ENCODE data around the gene PKN1.
A peak's percentile ranks its signal among the peaks of the same experiment; 100 is the strongest.
"Not testable (repeated sequence)": the region's sequence is repeated elsewhere in the genome, so short reads cannot be mapped to it uniquely, and the experiment has no call there.

The PKN1 gene

DNA sequence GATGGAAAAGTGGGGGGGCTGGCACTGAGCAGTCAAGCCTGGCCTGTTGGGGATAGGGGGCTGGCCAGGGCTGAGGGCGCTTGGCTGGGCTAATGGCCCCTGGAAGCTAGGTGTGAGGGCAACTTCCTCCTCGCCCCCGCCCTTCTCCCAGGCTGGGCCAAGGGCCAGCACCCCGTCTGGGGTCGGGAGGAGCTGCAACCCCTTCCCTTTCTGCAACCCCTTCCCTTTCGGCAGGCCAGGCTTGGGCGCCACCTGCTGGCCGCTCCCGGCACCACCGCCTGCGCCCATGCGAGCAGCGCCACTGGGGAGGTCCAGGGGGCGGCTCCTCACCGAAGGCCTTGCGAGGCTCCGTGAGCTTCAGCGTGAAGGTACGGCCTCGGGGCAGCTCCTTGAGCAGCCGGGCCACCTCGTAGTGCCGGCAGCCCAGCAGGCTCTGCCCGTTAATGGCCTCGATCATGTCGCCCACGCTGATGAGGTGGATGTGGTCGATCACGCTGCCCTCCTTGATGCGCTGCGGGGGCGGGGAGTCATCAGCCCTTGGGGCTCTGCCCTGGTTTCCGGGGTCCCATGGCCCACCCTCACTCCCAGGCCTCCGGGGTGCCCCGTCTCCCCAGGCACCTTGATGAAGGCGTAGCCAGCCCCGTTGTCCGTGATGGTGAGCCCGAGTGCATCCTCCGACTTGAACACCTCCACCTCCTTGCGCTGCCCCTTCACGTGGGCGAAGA, 47.0 kb downstream of the PKN1 start:
- DNase-seq (ENCODE audit: low read depth in 1 of 2, low spot score in 1 of 2) = peak; percentile 50 to 59

- DNase-seq (ENCODE audit: low read depth in 1 of 2, low spot score in 1 of 2) = no peak
Measured at GRCh38 chr19:14480700-14481079, 47.6 kb downstream of the PKN1 start.

DNA sequence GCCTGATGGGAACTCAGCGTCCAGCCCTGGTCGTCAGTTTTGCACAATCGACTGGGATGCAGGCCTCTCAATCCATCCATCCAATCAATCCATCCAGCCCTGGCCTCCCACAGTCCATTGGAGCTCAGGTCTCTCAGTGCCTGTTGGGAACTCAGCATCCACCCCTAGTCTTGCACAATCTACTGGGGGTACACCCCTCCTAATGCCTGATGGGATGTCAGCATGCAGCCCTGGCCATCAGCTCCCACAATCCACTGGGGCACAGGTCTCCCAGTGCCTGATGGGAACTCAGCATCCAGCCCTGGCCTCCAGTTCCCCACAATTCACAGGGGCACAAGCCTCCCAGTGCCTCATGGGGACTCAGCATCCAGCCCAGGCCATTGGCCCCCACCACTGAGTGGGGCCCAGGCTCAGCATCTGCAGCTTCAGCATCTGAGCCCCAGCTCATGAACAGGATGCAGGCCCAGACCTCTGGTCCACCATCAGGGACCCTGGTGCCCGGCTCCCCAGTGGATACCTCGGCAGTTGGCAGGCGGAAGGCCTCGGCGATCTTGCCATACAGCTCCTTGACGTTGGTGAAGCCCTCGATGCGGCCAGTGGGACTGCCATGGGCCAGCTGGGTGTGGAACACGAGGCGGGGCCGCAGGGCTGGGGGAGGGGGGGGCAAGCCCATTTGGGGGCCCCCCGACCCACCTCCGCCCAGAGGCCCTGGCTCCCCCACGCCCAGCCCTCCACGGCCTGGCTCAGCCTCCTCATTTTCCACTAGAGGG, 49.3 kb downstream of the PKN1 start:
- DNase-seq (ENCODE audit: low read depth in 1 of 2, low spot score in 1 of 2) = no peak

- no peak for DNase-seq (ENCODE audit: low read depth in 1 of 2, low spot score in 1 of 2)
Measured at GRCh38 chr19:14487370-14488125, 54.4 kb downstream of the PKN1 start.

DNA sequence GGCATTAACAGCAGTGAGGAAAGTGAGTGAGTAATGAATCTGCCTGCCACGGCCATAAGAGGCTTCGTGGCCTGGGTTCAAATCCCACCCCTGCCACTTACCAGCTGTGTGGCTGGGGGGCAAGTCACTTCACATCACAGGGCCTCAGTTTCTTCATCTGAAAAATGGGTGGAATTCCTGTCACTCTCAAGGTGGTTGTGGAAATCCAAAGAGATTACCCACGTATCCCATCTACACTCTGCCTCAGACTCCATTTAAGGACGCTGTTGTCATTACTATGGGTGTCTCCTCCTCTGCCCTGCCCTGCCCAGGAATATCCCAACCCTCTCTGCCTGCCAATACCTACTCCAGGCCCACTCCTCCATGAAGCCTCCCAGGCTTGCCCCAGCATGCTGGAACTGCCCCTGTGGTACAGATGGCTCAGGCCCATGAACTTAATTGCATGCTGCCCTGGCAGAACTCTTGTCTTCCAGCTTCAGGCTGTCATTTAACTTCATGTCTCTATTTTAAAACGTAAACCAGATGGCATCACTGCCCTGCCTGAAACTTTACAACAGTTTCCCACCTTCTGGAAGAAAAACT, 59.7 kb downstream of the PKN1 start:
- DNase-seq (ENCODE audit: low read depth in 1 of 2, low spot score in 1 of 2) = no peak

- DNase-seq (ENCODE audit: low read depth in 1 of 2, low spot score in 1 of 2) = no peak
Measured at GRCh38 chr19:14494411-14494810, 61.3 kb downstream of the PKN1 start.

- no peak for DNase-seq (ENCODE audit: low read depth in 1 of 2, low spot score in 1 of 2)
Measured at GRCh38 chr19:14494910-14495671, 62.0 kb downstream of the PKN1 start.

- DNase-seq (ENCODE audit: low read depth in 1 of 2, low spot score in 1 of 2) = no peak
Measured at GRCh38 chr19:14495672-14496028, 62.5 kb downstream of the PKN1 start.

- peak; percentile 65 to 71 for DNase-seq (ENCODE audit: low read depth in 1 of 2, low spot score in 1 of 2)
Measured at GRCh38 chr19:14496029-14496833, 63.1 kb downstream of the PKN1 start, which contains the start of gene GIPC1. Gene GIPC1 (minus strand): TSS chr19:14496127. CDS start chr19:14482976, 13,151 bp downstream.

- DNase-seq (ENCODE audit: low read depth in 1 of 2, low spot score in 1 of 2) = no peak
Measured at GRCh38 chr19:14496834-14497227, 63.7 kb downstream of the PKN1 start.

- no peak for DNase-seq (ENCODE audit: low read depth in 1 of 2, low spot score in 1 of 2)
Measured at GRCh38 chr19:14497228-14497921, 64.3 kb downstream of the PKN1 start.

DNA sequence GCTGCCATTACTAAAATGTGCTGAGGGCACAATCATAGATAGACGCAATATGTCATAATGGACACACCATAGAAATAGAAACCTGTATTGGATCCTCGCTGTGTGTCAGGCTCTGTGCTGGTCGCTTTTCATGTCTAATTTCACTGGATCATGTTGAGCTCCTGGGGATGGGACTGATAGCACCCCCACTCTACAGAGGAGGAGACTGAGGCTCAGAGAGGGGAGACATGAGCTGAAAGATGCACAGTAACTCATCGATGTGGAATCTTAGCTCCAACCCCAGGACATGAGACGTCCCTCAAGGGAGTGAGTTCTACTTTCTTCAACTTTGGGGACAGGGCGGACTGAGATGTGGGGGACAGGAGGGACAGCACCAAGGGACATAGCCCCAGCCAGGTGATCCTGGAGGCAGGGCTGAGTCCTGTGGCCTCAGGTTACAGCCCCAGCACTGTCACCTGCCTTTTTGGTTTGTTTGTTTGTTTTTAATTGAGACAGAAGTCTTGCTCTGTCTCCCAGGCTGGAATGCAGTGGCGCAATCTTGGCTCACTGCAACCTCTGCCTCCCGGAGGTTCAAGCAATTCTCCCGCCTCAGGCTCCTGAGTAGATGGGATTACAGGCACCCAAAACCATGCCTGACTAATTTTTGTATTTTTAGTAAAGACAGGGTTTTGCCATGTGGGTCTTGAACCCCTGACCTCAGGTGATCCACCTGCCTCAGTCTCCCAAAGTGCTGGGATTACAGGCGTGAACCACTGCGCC, 69.4 kb downstream of the PKN1 start:
- DNase-seq (ENCODE audit: low read depth in 1 of 2, low spot score in 1 of 2) = no peak

- DNase-seq (ENCODE audit: low read depth in 1 of 2, low spot score in 1 of 2) = no peak
Measured at GRCh38 chr19:14503285-14503684, 70.2 kb downstream of the PKN1 start.

GRCh38 chr19:14504575-14504974, 71.5 kb downstream of the PKN1 start:
- not testable (repeated sequence) for DNase-seq (ENCODE audit: low read depth in 1 of 2, low spot score in 1 of 2)

- DNase-seq (ENCODE audit: low read depth in 1 of 2, low spot score in 1 of 2) = peak; percentile 48 to 60
Measured at GRCh38 chr19:14505488-14506239, 72.6 kb downstream of the PKN1 start.

- no peak for DNase-seq (ENCODE audit: low read depth in 1 of 2, low spot score in 1 of 2)
Measured at GRCh38 chr19:14507704-14508542, 74.8 kb downstream of the PKN1 start.
